ENCODE data around the gene SELPLG. TPM values are rescaled to one million over a fixed set of nuclear protein-coding genes. Genes with fewer than 3 reads are reported as not detected.

The SELPLG gene
- total and polyA plus RNA-seq, 2 experiments from 2014 or later: 4.4 to 6.7 TPM

DNA sequence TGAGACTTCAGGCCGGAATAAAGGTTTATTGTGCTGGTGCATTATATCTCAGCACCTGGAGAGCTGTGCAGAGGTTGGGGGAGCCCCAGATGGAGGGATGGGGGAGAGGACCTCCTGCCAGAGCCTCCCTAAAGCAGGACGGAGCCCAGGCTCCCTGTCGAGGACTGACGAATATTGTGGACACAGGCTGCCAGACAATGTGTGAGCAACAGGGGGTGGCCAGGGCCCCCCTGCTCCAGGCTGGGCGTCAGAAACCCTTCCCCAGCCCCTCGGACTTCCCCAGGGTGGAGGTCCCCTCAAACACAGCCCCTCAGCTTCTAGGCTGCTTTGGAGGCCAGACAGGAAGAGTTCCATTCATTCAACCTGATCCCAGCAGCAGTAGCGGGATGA, 43.9 kb downstream of the SELPLG start:
- TF ChIP-seq EZH2 (IDR thresholded peaks at IDR 0.05; ENCODE audit: insufficient read depth, poor library complexity, severe bottlenecking): no peak
- no peak for TF ChIP-seq EZH2phosphoT487 (IDR thresholded peaks at IDR 0.05; ENCODE audit: insufficient read depth, low read depth)
- Histone ChIP-seq H3K4me2 (ENCODE audit: unreplicated experiment) (no peak overlapping the region), H2AFZ (no peak overlapping the region), H3K36me3 (ENCODE audit: low read depth) (no peaks in the 10 kb centered on the region), H3K9me3 (ENCODE audit: low read depth) (no peaks in the 10 kb centered on the region), H3K9ac (no peak overlapping the region), H3K27me3 (replicated peaks; ENCODE audit: insufficient read depth) (no peaks in the 10 kb centered on the region), H3K9me2 (ENCODE audit: insufficient read depth) (no peaks in the 10 kb centered on the region), H3F3A (ENCODE audit: insufficient read depth) (no peaks in the 10 kb centered on the region), H3K27ac (no peak overlapping the region), H3K79me2 (ENCODE audit: insufficient read depth) (peaks cover 10% of the 10 kb centered on the region; the same call in 1 of the 2 replicates), H3K4me1 (ENCODE audit: insufficient read depth) (peaks cover 10% of the 10 kb centered on the region), H3K4me3 (no peak overlapping the region), H4K20me1 (ENCODE audit: insufficient read depth) (no peaks in the 10 kb centered on the region)
- no peak for DNase-seq
- in situ Hi-C loops (cut with MboI): no loop called here
- WGBS, 2 experiments (ENCODE audit: low coverage in 1 of 2, low lambda C conversion rate in 2 of 2, missing lambda C conversion rate in 2 of 2): 67 to 78% methylated on average over 7 of the region's 7 CpGs

DNA sequence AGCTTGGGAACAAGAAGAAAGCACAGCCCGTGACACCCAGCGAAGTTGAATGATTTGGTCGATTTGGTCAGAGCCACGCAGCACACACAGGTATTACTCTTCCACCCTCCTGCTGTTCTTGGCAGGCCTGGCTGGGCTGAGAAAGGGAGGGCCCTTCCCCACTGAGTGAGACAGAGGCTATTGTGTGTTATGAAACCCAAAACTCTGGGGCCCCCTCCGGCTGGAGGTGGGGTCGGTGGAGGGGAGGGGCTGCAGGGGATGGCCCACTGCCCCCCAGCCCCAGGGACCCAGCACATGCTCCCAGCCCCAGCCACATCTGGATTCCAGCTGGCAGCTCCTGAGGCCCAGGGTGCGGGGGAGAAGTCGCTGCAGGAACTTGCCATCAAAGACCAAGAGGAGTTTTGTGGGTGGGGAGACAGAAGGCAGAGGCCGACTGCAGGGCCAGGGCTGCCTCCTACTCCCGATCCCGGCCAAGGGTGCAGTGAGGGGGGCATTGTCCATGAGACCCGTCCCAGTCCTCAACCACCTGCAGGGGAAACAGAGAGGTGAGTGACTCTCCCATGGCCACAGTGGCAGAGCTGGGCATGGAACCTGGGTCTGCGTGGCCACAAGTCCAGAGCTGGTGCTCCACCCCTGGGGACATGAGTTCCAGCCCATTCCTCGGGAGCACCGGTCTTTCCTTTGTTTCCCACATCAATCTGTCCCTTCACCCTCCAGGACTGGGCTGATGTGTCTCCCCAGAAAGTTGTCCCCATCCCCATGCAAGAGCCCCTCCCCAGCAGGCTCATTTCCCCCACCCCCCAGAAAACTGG, 44.5 kb downstream of the SELPLG start:
- Histone ChIP-seq H2AFZ (0 out of 2 replicates have a peak overlapping the region, but pooled peaks have one; percentile 33), H3K4me2 (ENCODE audit: unreplicated experiment) (peak overlapping the region; percentile 45), H3K27me3 (replicated peaks; ENCODE audit: insufficient read depth) (no peaks in the 10 kb centered on the region), H3K4me1 (ENCODE audit: insufficient read depth) (peaks cover 10% of the 10 kb centered on the region), H3K36me3 (ENCODE audit: low read depth) (no peaks in the 10 kb centered on the region), H3K79me2 (ENCODE audit: insufficient read depth) (0 out of 2 replicates have a peak, but pooled peaks cover 6% of the 10 kb centered on the region), H3K4me3 (no peak overlapping the region), H3K9me3 (ENCODE audit: low read depth) (no peaks in the 10 kb centered on the region), H3F3A (ENCODE audit: insufficient read depth) (no peaks in the 10 kb centered on the region), H3K9me2 (ENCODE audit: insufficient read depth) (no peaks in the 10 kb centered on the region), H3K27ac (no peak overlapping the region), H4K20me1 (ENCODE audit: insufficient read depth) (no peaks in the 10 kb centered on the region), H3K9ac (no peak overlapping the region)
- in situ Hi-C loops (cut with MboI): no loop called here
- WGBS, 2 experiments (ENCODE audit: low coverage in 1 of 2, low lambda C conversion rate in 2 of 2, missing lambda C conversion rate in 2 of 2): 9 to 11% methylated on average over 12 to 15 of the region's 15 CpGs
- DNase-seq: peak; percentile 67
- TF ChIP-seq EZH2phosphoT487 (IDR thresholded peaks at IDR 0.05; ENCODE audit: insufficient read depth, low read depth) (no peak), EZH2 (IDR thresholded peaks at IDR 0.05; ENCODE audit: insufficient read depth, poor library complexity, severe bottlenecking) (no peak)

DNA sequence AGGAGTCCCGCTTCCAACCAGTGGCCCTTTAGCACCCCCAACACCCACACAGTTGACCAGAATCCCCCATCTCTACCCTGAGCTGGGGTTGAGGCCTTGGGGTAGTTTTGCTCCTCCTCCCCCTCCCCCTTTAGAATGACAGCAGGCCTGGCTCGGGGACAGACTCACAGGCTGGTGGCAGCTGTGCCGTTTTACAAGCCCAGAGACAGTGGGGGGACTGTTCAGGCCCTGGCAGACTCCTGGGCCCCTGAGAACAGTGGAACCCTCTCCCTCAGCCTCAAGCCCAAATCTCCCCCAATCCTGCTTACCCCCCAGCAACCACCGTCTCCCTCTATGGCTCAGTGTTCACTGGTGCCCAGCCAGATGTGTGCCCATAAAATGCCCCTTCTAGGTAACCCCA, 45.9 kb downstream of the SELPLG start:
- TF ChIP-seq EZH2phosphoT487 (IDR thresholded peaks at IDR 0.05; ENCODE audit: insufficient read depth, low read depth) (no peak), EZH2 (IDR thresholded peaks at IDR 0.05; ENCODE audit: insufficient read depth, poor library complexity, severe bottlenecking) (no peak)
- Histone ChIP-seq H2AFZ (no peak overlapping the region), H3K9me2 (ENCODE audit: insufficient read depth) (no peaks in the 10 kb centered on the region), H3F3A (ENCODE audit: insufficient read depth) (no peaks in the 10 kb centered on the region), H3K9ac (no peak overlapping the region), H3K27me3 (replicated peaks; ENCODE audit: insufficient read depth) (no peaks in the 10 kb centered on the region), H3K4me1 (ENCODE audit: insufficient read depth) (peaks cover 10% of the 10 kb centered on the region), H3K4me3 (no peak overlapping the region), H3K27ac (no peak overlapping the region), H3K79me2 (ENCODE audit: insufficient read depth) (no peaks in the 10 kb centered on the region), H3K9me3 (ENCODE audit: low read depth) (no peaks in the 10 kb centered on the region), H4K20me1 (ENCODE audit: insufficient read depth) (no peaks in the 10 kb centered on the region), H3K4me2 (ENCODE audit: unreplicated experiment) (no peak overlapping the region), H3K36me3 (ENCODE audit: low read depth) (no peaks in the 10 kb centered on the region)
- WGBS, 2 experiments (ENCODE audit: low coverage in 1 of 2, low lambda C conversion rate in 2 of 2, missing lambda C conversion rate in 2 of 2): 73 to 81% methylated on average over 4 of the region's 4 CpGs
- DNase-seq: no peak
- in situ Hi-C loops (cut with MboI): no loop called here

DNA sequence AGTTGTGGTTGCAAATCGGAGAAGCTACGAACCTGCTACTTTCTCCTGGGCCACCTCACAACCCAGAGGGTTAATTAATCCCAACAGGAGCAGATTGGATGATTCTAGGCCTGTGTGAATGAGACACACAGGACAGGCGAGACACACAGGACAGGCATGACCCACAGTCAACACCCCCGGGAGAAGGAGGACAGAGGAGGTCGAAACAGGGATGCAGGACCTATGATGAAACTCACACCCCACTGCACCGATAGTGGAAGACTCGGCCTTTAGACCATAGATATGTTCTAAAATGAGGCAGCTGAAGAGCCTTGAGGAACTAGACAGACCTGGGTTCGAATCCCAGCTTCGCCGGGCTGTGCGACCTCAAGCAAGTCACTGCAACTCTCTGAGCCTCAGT, 47.4 kb downstream of the SELPLG start:
- H3K27me3 ChIP-seq (replicated peaks; ENCODE audit: insufficient read depth): no peaks in the 10 kb centered on the region
- no peaks in the 10 kb centered on the region for H3F3A ChIP-seq (ENCODE audit: insufficient read depth)
- in situ Hi-C loops (cut with MboI): no loop called here
- WGBS, 2 experiments (ENCODE audit: low coverage in 1 of 2, low lambda C conversion rate in 2 of 2, missing lambda C conversion rate in 2 of 2): 88 to 89% methylated on average over 11 of the region's 11 CpGs
- H3K9me2 ChIP-seq (ENCODE audit: insufficient read depth): no peaks in the 10 kb centered on the region
- no peak overlapping the region for H2AFZ ChIP-seq
- TF ChIP-seq EZH2 (IDR thresholded peaks at IDR 0.05; ENCODE audit: insufficient read depth, poor library complexity, severe bottlenecking): no peak
- TF ChIP-seq EZH2phosphoT487 (IDR thresholded peaks at IDR 0.05; ENCODE audit: insufficient read depth, low read depth): no peak
- H3K36me3 ChIP-seq (ENCODE audit: low read depth): no peaks in the 10 kb centered on the region
- no peak for DNase-seq
- no peak overlapping the region for H3K9ac ChIP-seq
- no peaks in the 10 kb centered on the region for H3K9me3 ChIP-seq (ENCODE audit: low read depth)
- no peaks in the 10 kb centered on the region for H4K20me1 ChIP-seq (ENCODE audit: insufficient read depth)
- peaks cover 10% of the 10 kb centered on the region for H3K4me1 ChIP-seq (ENCODE audit: insufficient read depth)
- no peak overlapping the region for H3K4me3 ChIP-seq
- H3K27ac ChIP-seq: no peak overlapping the region
- H3K4me2 ChIP-seq (ENCODE audit: unreplicated experiment): no peak overlapping the region
- no peaks in the 10 kb centered on the region for H3K79me2 ChIP-seq (ENCODE audit: insufficient read depth)

All from GM23248 (cell line).